Natural killer cell (primary cell): ENCODE measurements around the gene CFL1. TPM values are rescaled to one million over a fixed set of nuclear protein-coding genes. Genes with fewer than 3 reads are reported as not detected.

ENCODE experiments used
- ATAC-seq, 3 donors: fragments of 150-1000 bp in 2 of 3; fragments of 200-7000 bp in 1 of 3; cut with Tn5 transposase; 1 replicate in 1 of 3; 2 replicates in 2 of 3; pipeline ENCODE4 v1.10.0; 2021; ENCODE audit warnings: mild to moderate bottlenecking in 2 of 3, moderate library complexity in 2 of 3
- DNase-seq, 2 donors: peaks; one replicate each; pipeline versions ENCODE4 v3.0.0 to v3.0.0-alpha.2; 2013 to 2021; ENCODE audit warnings: mixed read lengths in 1 of 2
- H3K27ac ChIP-seq: one replicate; pipeline ENCODE4 v1.5.1; 2013; ENCODE audit warnings: mild to moderate bottlenecking, low read length
- H3K27me3 ChIP-seq: one replicate; pipeline ENCODE4 v1.6.1; 2013; ENCODE audit warnings: low read length; ENCODE audit not compliant: control insufficient read depth, insufficient read depth
- H3K36me3 ChIP-seq: one replicate; pipeline ENCODE4 v1.6.1; 2013; ENCODE audit warnings: low read length; ENCODE audit not compliant: control insufficient read depth, insufficient read depth
- H3K4me1 ChIP-seq: one replicate; pipeline ENCODE4 v1.6.1; 2013; ENCODE audit warnings: low read length; ENCODE audit not compliant: control insufficient read depth, insufficient read depth
- H3K4me3 ChIP-seq: one replicate; pipeline ENCODE4 v1.5.1; 2013; ENCODE audit warnings: low read length
- H3K9me3 ChIP-seq: one replicate; pipeline ENCODE4 v1.6.1; 2013; ENCODE audit warnings: low read length; ENCODE audit not compliant: control insufficient read depth, insufficient read depth
- H3K27ac Mint-ChIP-seq, 2 donors: one replicate each; pipeline ENCODE4 v1.8.0; 2022; ENCODE audit warnings: mild to moderate bottlenecking in 2 of 2, mixed read lengths in 2 of 2, moderate library complexity in 1 of 2
- H3K27me3 Mint-ChIP-seq, 2 donors: one replicate each; pipeline ENCODE4 v1.8.0; 2022; ENCODE audit warnings: low read depth in 2 of 2, mixed read lengths in 2 of 2
- H3K36me3 Mint-ChIP-seq: one replicate; pipeline ENCODE4 v1.8.0; 2022; ENCODE audit warnings: mixed read lengths
- H3K4me1 Mint-ChIP-seq, 2 donors: one replicate each; pipeline ENCODE4 v1.8.0; 2022; ENCODE audit warnings: mixed read lengths in 2 of 2
- H3K4me3 Mint-ChIP-seq: one replicate; pipeline ENCODE4 v1.8.0; 2022; ENCODE audit warnings: mild to moderate bottlenecking, moderate library complexity, mixed read lengths
- H3K9me3 Mint-ChIP-seq, 2 donors: one replicate each; pipeline ENCODE4 v1.8.0; 2022; ENCODE audit warnings: mixed read lengths in 2 of 2
- CTCF ChIP-seq: fragments of 200-600 bp; IDR thresholded peaks from one replicate; pipeline ENCODE4 v1.8.0; 2022; ENCODE audit warnings: antibody characterized with exemption
- WGBS: methylation state at CpG from one replicate; pipeline ENCODE4 v1.1.7; 2013; ENCODE audit warnings: missing lambda C conversion rate; ENCODE audit not compliant: insufficient coverage; 5-methylcytosine and 5-hydroxymethylcytosine counted together
- intact Hi-C: fragments of 100-400 bp; cut with micrococcal nuclease; formaldehyde crosslinking; loops from one replicate; pipeline ENCODE4 v1.14.2; 2022
- total RNA-seq, 4 donors: library from RNA; stranded (reverse); fragments of 120-200 nt in 1 of 4; gene quantifications; one replicate each; pipeline versions ENCODE4 v1.2.3 to v1.2.4, GENCODE V29; 2013 to 2022

CFL1 gene
- total RNA-seq, 3 donors from 2014 or later (not counting 1 experiment from before 2014, with no cell fraction given), result 1,035 to 1,220 (median 1,095) TPM

GRCh38 chr11:65858681-65859087, 704 bp upstream of the CFL1 start:
- no peaks in the 10 kb centered on the region for H3K9me3 Mint-ChIP-seq
- Histone ChIP-seq H3K9me3 (no peaks in the 10 kb centered on the region), H3K27me3 (no peaks in the 10 kb centered on the region), H3K27ac (peak overlapping the region; percentile 64), H3K4me1 (peaks cover 56% of the 10 kb centered on the region), H3K36me3 (peaks cover 42% of the 10 kb centered on the region), H3K4me3 (peak overlapping the region; percentile 80)
- no peaks in the 10 kb centered on the region for H3K27me3 Mint-ChIP-seq
- H3K36me3 Mint-ChIP-seq, result peaks cover 7% of the 10 kb centered on the region
- peak overlapping the region; percentile 98 for H3K4me3 Mint-ChIP-seq
- TF ChIP-seq CTCF, result no peak
- intact Hi-C loops, result loop anchor here (1.0 to 5.0 kb wide), 4 partner anchors 14 to 243 kb away; partner anchors contain the start of genes C11orf68, DRAP1, EFEMP2 and PCNX3
- peak overlapping the region; percentile 97 to 98 for H3K27ac Mint-ChIP-seq
- DNase-seq (peak; percentile 16 to 53), ATAC-seq (no peak)
- WGBS, result under 1% methylated on average over 10 of the region's 10 CpGs
- H3K4me1 Mint-ChIP-seq, result peaks cover 57 to 71% of the 10 kb centered on the region in 2 donors

GRCh38 chr11:65857500-65857852, 504 bp downstream of the CFL1 start:
- TF ChIP-seq CTCF, result no peak
- Histone ChIP-seq H3K9me3 (no peaks in the 10 kb centered on the region), H3K36me3 (peaks cover 42% of the 10 kb centered on the region), H3K27ac (peak overlapping the region; percentile 35), H3K27me3 (no peaks in the 10 kb centered on the region), H3K4me1 (peaks cover 61% of the 10 kb centered on the region), H3K4me3 (peak overlapping the region; percentile 77)
- peak overlapping the region; percentile 94 to 98 for H3K27ac Mint-ChIP-seq
- H3K9me3 Mint-ChIP-seq, result no peaks in the 10 kb centered on the region
- intact Hi-C loops, result loop anchor here (5.0 kb wide), 1 partner anchor 60 kb away; the partner anchor contains the start of genes C11orf68 and DRAP1
- ATAC-seq (peak; percentile 5 to 23 (median 15)), DNase-seq (peak; percentile 75 to 77)
- H3K4me3 Mint-ChIP-seq, result peak overlapping the region; percentile 92
- H3K36me3 Mint-ChIP-seq, result peaks cover 7% of the 10 kb centered on the region
- under 1% methylated on average over 49 of the region's 49 CpGs for WGBS
- peaks cover 58 to 66% of the 10 kb centered on the region in 2 donors for H3K4me1 Mint-ChIP-seq
- H3K27me3 Mint-ChIP-seq, result no peaks in the 10 kb centered on the region

- Histone ChIP-seq H3K36me3 (peaks cover 42% of the 10 kb centered on the region), H3K27me3 (no peaks in the 10 kb centered on the region), H3K4me1 (peaks cover 58% of the 10 kb centered on the region), H3K9me3 (no peaks in the 10 kb centered on the region), H3K27ac (peak overlapping the region; percentile 55), H3K4me3 (peak overlapping the region; percentile 77)
- Mint-ChIP-seq H3K27ac (peak overlapping the region; percentile 94 to 98), H3K4me1 (peaks cover 57 to 69% of the 10 kb centered on the region in 2 donors), H3K9me3 (no peaks in the 10 kb centered on the region), H3K4me3 (peak overlapping the region; percentile 92), H3K36me3 (peaks cover 7% of the 10 kb centered on the region), H3K27me3 (no peaks in the 10 kb centered on the region)
- TF ChIP-seq CTCF, result no peak
- peak; percentile 9 to 36 (median 24) for ATAC-seq
- intact Hi-C loops, result loop anchor here (5.0 kb wide), 1 partner anchor 60 kb away; the partner anchor contains the start of genes C11orf68 and DRAP1
- WGBS, result 1% methylated on average over 57 of the region's 57 CpGs
- peak; percentile 80 to 89 for DNase-seq
Observed at GRCh38 chr11:65856689-65857499, 1.1 kb downstream of the CFL1 start.
